MM.1S (cell line): ENCODE measurements around the gene ZNF862.
A peak's percentile ranks its signal among the peaks of the same experiment; 100 is the strongest.

ENCODE experiments used
- DNase-seq: peaks from one replicate; pipeline ENCODE4 v3.0.0-alpha.2; 2015
- H2AFZ ChIP-seq: fragments of 300-600 bp; sonication (generic); 2 replicates; pipeline ENCODE4 v1.6.0; 2016; ENCODE audit warnings: antibody characterized with exemption, low read length
- H3F3A ChIP-seq: fragments of 300-600 bp; sonication (generic); 2 replicates; pipeline ENCODE4 v1.6.1; 2016; ENCODE audit warnings: mild to moderate bottlenecking, antibody characterized with exemption, low read length, moderate library complexity, mixed read lengths; ENCODE audit not compliant: insufficient read depth
- H3K27ac ChIP-seq: fragments of 300-600 bp; sonication (generic); 2 replicates; pipeline ENCODE4 v1.5.1; 2016; ENCODE audit warnings: mild to moderate bottlenecking, low read length
- H3K27me3 ChIP-seq: fragments of 300-600 bp; sonication (generic); replicated peaks from 2 replicates; pipeline ENCODE4 v1.6.0; 2016; ENCODE audit warnings: low read length; ENCODE audit not compliant: insufficient read depth
- H3K36me3 ChIP-seq: fragments of 300-600 bp; sonication (generic); replicated peaks from 2 replicates; pipeline ENCODE4 v1.6.1; 2016; ENCODE audit warnings: mild to moderate bottlenecking, low read length, mixed read lengths; ENCODE audit not compliant: insufficient read depth
- H3K4me1 ChIP-seq: fragments of 300-600 bp; sonication (generic); 2 replicates; pipeline ENCODE4 v1.6.1; 2016; ENCODE audit warnings: low read length, mixed read lengths
- H3K4me2 ChIP-seq: fragments of 300-600 bp; sonication (generic); 2 replicates; pipeline ENCODE4 v1.6.0; 2016; ENCODE audit warnings: low read depth, low read length
- H3K4me3 ChIP-seq: fragments of 300-600 bp; sonication (generic); 2 replicates; pipeline ENCODE4 v1.5.1; 2016; ENCODE audit warnings: low read length, mixed read lengths
- H3K79me2 ChIP-seq: fragments of 300-600 bp; sonication (generic); 2 replicates; pipeline ENCODE4 v1.6.1; 2016; ENCODE audit warnings: mixed run types, low read length, mixed read lengths
- H3K9ac ChIP-seq: fragments of 300-600 bp; sonication (generic); 2 replicates; pipeline ENCODE4 v1.6.1; 2016; ENCODE audit warnings: low read length, mixed read lengths
- H3K9me2 ChIP-seq: fragments of 300-600 bp; sonication (generic); replicated peaks from 2 replicates; pipeline ENCODE4 v1.6.1; 2016; ENCODE audit warnings: mild to moderate bottlenecking, low read length, mixed read lengths; ENCODE audit not compliant: insufficient read depth
- H3K9me3 ChIP-seq: fragments of 300-600 bp; sonication (generic); replicated peaks from 2 replicates; pipeline ENCODE4 v1.6.1; 2016; ENCODE audit warnings: mild to moderate bottlenecking, low read length, mixed read lengths; ENCODE audit not compliant: insufficient read depth
- H4K20me1 ChIP-seq: fragments of 300-600 bp; sonication (generic); 2 replicates; pipeline ENCODE4 v1.6.1; 2016; ENCODE audit warnings: mild to moderate bottlenecking, low read length, moderate library complexity, mixed read lengths; ENCODE audit not compliant: insufficient read depth
- CTCF ChIP-seq: fragments of 300-600 bp; sonication (generic); IDR thresholded peaks from 2 replicates; pipeline ENCODE4 v1.5.1; 2016; ENCODE audit warnings: antibody characterized with exemption, low read length, mixed read lengths
- EZH2 ChIP-seq: fragments of 300-600 bp; sonication (generic); optimal IDR thresholded peaks from 2 replicates; pipeline ENCODE3; 2017; ENCODE audit warnings: low read depth, mild to moderate bottlenecking, antibody characterized with exemption, low read length, mixed read lengths
- EZH2phosphoT487 ChIP-seq: fragments of 300-600 bp; sonication (generic); IDR thresholded peaks from 2 replicates; pipeline ENCODE4 v1.6.1; 2018; ENCODE audit warnings: antibody characterized with exemption, low read length

Gene ZNF862

GRCh38 chr7:149838992-149839408 is 825 bp downstream of the ZNF862 start:
- Histone ChIP-seq H3K4me3 (peak overlapping the region; percentile 93), H3K4me1 (peaks cover 12% of the 10 kb centered on the region), H3F3A (no peaks in the 10 kb centered on the region; the same call in 1 of the 2 replicates), H3K27me3 (peaks cover 3% of the 10 kb centered on the region; the same call in 1 of the 2 replicates), H3K9me3 (no peaks in the 10 kb centered on the region), H3K9ac (peak overlapping the region; percentile 75), H3K27ac (no peak overlapping the region; the same call in 1 of the 2 replicates), H2AFZ (peak overlapping the region; percentile 88), H3K36me3 (no peaks in the 10 kb centered on the region), H3K79me2 (peaks cover 13% of the 10 kb centered on the region), H3K9me2 (no peaks in the 10 kb centered on the region), H3K4me2 (peak overlapping the region; percentile 94), H4K20me1 (no peaks in the 10 kb centered on the region)
- no peak for TF ChIP-seq EZH2
- TF ChIP-seq EZH2phosphoT487 = no peak
- TF ChIP-seq CTCF = no peak
- DNase-seq = no peak

DNA sequence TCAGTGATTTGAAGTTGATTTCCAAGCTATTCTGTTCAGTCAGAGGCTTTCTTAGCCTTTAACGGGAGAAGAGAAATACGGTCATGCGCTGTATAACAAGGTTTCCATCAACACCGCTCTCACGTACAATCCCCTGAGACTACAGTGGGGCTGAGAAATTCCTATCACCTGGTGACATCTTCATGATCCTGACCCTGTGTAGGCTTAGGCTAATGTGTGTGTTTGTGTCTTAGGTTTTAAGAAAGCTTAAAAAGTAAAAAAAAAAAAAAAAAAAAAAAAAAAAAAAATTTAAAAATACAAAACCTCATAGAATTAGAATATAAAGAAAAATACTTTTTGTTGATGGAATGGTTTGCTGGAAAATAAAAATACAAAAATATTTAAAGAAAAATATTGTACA is 1.8 kb downstream of the ZNF862 start:
- H3K4me2 ChIP-seq = no peak overlapping the region

DNA sequence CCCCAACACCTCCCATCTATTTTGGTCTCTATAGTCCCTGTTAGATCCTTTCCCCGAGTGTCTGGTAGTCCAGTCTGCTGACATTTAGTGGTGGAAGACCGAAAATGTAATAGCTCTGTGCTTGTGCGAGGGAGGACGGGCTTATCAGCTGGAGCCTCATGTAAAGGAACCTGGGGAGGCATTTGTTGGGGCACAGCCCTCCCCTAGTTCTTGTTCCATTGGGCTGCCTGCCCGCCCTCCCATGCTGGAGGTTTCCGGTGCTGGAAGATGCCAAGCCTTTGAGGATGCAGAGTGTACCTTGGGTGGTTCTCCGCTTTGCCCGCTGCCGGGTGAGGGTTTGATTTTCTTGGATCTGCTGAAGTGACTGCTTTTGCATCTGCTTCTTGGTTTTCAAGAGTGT is 5.4 kb downstream of the ZNF862 start:
- Histone ChIP-seq H3K79me2 (peaks cover 13% of the 10 kb centered on the region), H3K9me3 (no peaks in the 10 kb centered on the region), H2AFZ (no peak overlapping the region), H4K20me1 (no peaks in the 10 kb centered on the region), H3K36me3 (no peaks in the 10 kb centered on the region), H3K4me2 (no peak overlapping the region), H3K9me2 (no peaks in the 10 kb centered on the region), H3K27ac (no peak overlapping the region), H3K4me3 (no peak overlapping the region), H3F3A (no peaks in the 10 kb centered on the region; the same call in 1 of the 2 replicates), H3K4me1 (peaks cover 8% of the 10 kb centered on the region), H3K9ac (no peak overlapping the region), H3K27me3 (no peaks in the 10 kb centered on the region)
- no peak for TF ChIP-seq EZH2phosphoT487
- no peak for TF ChIP-seq CTCF
- no peak for TF ChIP-seq EZH2
- DNase-seq = no peak

More for the DNA sequence above, 1.8 kb downstream of the ZNF862 start:
- no peaks in the 10 kb centered on the region for H4K20me1 ChIP-seq
- no peak for DNase-seq
- no peak overlapping the region for H3K27ac ChIP-seq
- H3F3A ChIP-seq = no peaks in the 10 kb centered on the region; the same call in 1 of the 2 replicates
- H3K36me3 ChIP-seq = no peaks in the 10 kb centered on the region
- H3K9me2 ChIP-seq = no peaks in the 10 kb centered on the region
- peaks cover 12% of the 10 kb centered on the region for H3K4me1 ChIP-seq
- H3K79me2 ChIP-seq = peaks cover 13% of the 10 kb centered on the region
- no peak overlapping the region for H3K4me3 ChIP-seq
- no peak overlapping the region for H2AFZ ChIP-seq
- H3K9ac ChIP-seq = no peak overlapping the region
- no peaks in the 10 kb centered on the region for H3K9me3 ChIP-seq
- no peak for TF ChIP-seq EZH2phosphoT487
- TF ChIP-seq EZH2 = no peak
- TF ChIP-seq CTCF = no peak
- no peaks in the 10 kb centered on the region for H3K27me3 ChIP-seq
